ENCODE data around the gene SLITRK6.
"Not testable (repeated sequence)": the region's sequence is repeated elsewhere in the genome, so short reads cannot be mapped to it uniquely, and the experiment has no call there.

SLITRK6 gene

GRCh38 chr13:85808811-85809210, 9.6 kb upstream of the SLITRK6 start:
- H3K4me1 ChIP-seq, result peaks cover 0 to 6% (median 0%) of the 10 kb centered on the region in 10 experiments; a peak in 2 of 20 replicates
- H3K9ac ChIP-seq, result no peak overlapping the region
- H3K4me2 ChIP-seq, result no peak overlapping the region
- no peak overlapping the region for H3K4me3 ChIP-seq
- H4K20me1 ChIP-seq, result no peaks in the 10 kb centered on the region
- no peak overlapping the region for H3K27ac ChIP-seq
- H3K27me3 ChIP-seq, result no peaks in the 10 kb centered on the region
- peaks cover 0 to 6% (median 0%) of the 10 kb centered on the region in 11 experiments; a peak in 1 of 22 replicates for H3K9me3 ChIP-seq (replicated peaks in 1 of 11)
- H3K36me3 ChIP-seq, result no peaks in the 10 kb centered on the region
- no peak for TF ChIP-seq Cebpa-rat (IDR thresholded peaks at IDR 0.05)

GRCh38 chr13:85806553-85807175, 7.4 kb upstream of the SLITRK6 start:
- Histone ChIP-seq H3K36me3 (no peaks in the 10 kb centered on the region), H3K9me3 (replicated peaks in 1 of 11) (no peaks in the 10 kb centered on the region), H3K4me2 (no peak overlapping the region), H4K20me1 (no peaks in the 10 kb centered on the region), H3K9ac (no peak overlapping the region), H3K27me3 (no peaks in the 10 kb centered on the region), H3K4me3 (no peak overlapping the region), H3K27ac (no peak overlapping the region), H3K4me1 (peaks cover 0 to 6% (median 0%) of the 10 kb centered on the region in 10 experiments; a peak in 2 of 20 replicates)
- no peak for TF ChIP-seq Cebpa-rat (IDR thresholded peaks at IDR 0.05)

GRCh38 chr13:85798556-85798955, 663 bp downstream of the SLITRK6 start:
- no peak overlapping the region for H3K4me3 ChIP-seq
- TF ChIP-seq Cebpa-rat (IDR thresholded peaks at IDR 0.05), result no peak
- no peaks in the 10 kb centered on the region for H3K9me3 ChIP-seq (replicated peaks in 1 of 11)
- H3K27ac ChIP-seq, result no peak overlapping the region
- no peaks in the 10 kb centered on the region for H4K20me1 ChIP-seq
- H3K36me3 ChIP-seq, result no peaks in the 10 kb centered on the region
- no peak overlapping the region for H3K4me2 ChIP-seq
- no peaks in the 10 kb centered on the region for H3K27me3 ChIP-seq
- no peaks in the 10 kb centered on the region for H3K4me1 ChIP-seq
- no peak overlapping the region for H3K9ac ChIP-seq

GRCh38 chr13:85797311-85797710, 1.9 kb downstream of the SLITRK6 start:
- Histone ChIP-seq H3K36me3 (no peaks in the 10 kb centered on the region), H3K4me2 (no peak overlapping the region), H3K4me3 (no peak overlapping the region), H3K27ac (no peak overlapping the region), H3K9ac (no peak overlapping the region), H4K20me1 (no peaks in the 10 kb centered on the region), H3K27me3 (no peaks in the 10 kb centered on the region), H3K4me1 (no peaks in the 10 kb centered on the region), H3K9me3 (replicated peaks in 1 of 11) (no peaks in the 10 kb centered on the region)
- no peak for TF ChIP-seq Cebpa-rat (IDR thresholded peaks at IDR 0.05)

GRCh38 chr13:85785205-85785604, 14.0 kb downstream of the SLITRK6 start:
- Histone ChIP-seq H3K9me3 (replicated peaks in 1 of 11) (no peaks in the 10 kb centered on the region), H3K9ac (no peak overlapping the region), H3K4me1 (no peaks in the 10 kb centered on the region), H4K20me1 (no peaks in the 10 kb centered on the region), H3K27me3 (no peaks in the 10 kb centered on the region), H3K27ac (no peak overlapping the region), H3K36me3 (no peaks in the 10 kb centered on the region), H3K4me3 (no peak overlapping the region), H3K4me2 (no peak overlapping the region)
- no peak for TF ChIP-seq Cebpa-rat (IDR thresholded peaks at IDR 0.05)

GRCh38 chr13:85772367-85772766, 26.9 kb downstream of the SLITRK6 start:
- H3K27me3 ChIP-seq, result no peaks in the 10 kb centered on the region
- H3K4me2 ChIP-seq, result peak overlapping the region; percentile 21 to 54 (median 39); a peak in 18 of 22 replicates
- no peaks in the 10 kb centered on the region for H3K36me3 ChIP-seq
- no peaks in the 10 kb centered on the region for H4K20me1 ChIP-seq
- peak overlapping the region in 6 of 11 experiments; percentile 5 to 51 (median 16); a peak in 10 of 22 replicates for H3K27ac ChIP-seq
- H3K9me3 ChIP-seq (replicated peaks in 1 of 11), result peaks cover 6 to 19% (median 7%) of the 10 kb centered on the region in 11 experiments; a peak in 13 of 22 replicates
- no peak overlapping the region for H3K9ac ChIP-seq
- H3K4me3 ChIP-seq, result no peak overlapping the region
- peaks cover 9 to 23% (median 15%) of the 10 kb centered on the region in 10 experiments; a peak in 18 of 20 replicates for H3K4me1 ChIP-seq
- TF ChIP-seq Cebpa-rat (IDR thresholded peaks at IDR 0.05), result peak in 2 of 11 experiments; percentile 8 to 25; a peak in 1 of 22 replicates

GRCh38 chr13:85771856-85772255, 27.4 kb downstream of the SLITRK6 start:
- Histone ChIP-seq H3K36me3 (no peaks in the 10 kb centered on the region), H3K4me3 (no peak overlapping the region), H3K4me1 (peaks cover 9 to 23% (median 15%) of the 10 kb centered on the region in 10 experiments; a peak in 18 of 20 replicates), H4K20me1 (no peaks in the 10 kb centered on the region), H3K4me2 (peak overlapping the region in 8 of 11 experiments; percentile 21 to 54 (median 44); a peak in 12 of 22 replicates), H3K9me3 (replicated peaks in 1 of 11) (peaks cover 6 to 19% (median 7%) of the 10 kb centered on the region in 11 experiments; a peak in 13 of 22 replicates), H3K27me3 (no peaks in the 10 kb centered on the region), H3K27ac (peak overlapping the region in 5 of 11 experiments; percentile 1 to 51 (median 36); a peak in 7 of 22 replicates), H3K9ac (no peak overlapping the region)
- no peak for TF ChIP-seq Cebpa-rat (IDR thresholded peaks at IDR 0.05)

- H3K9me3 ChIP-seq (replicated peaks in 1 of 11), result peaks cover under 1 to 9% (median 2%) of the 10 kb centered on the region in 11 experiments; a peak in 10 of 22 replicates
- peaks cover 9 to 23% (median 15%) of the 10 kb centered on the region in 10 experiments; a peak in 18 of 20 replicates for H3K4me1 ChIP-seq
- no peak overlapping the region for H3K4me2 ChIP-seq
- no peaks in the 10 kb centered on the region for H3K36me3 ChIP-seq
- H3K27me3 ChIP-seq, result no peaks in the 10 kb centered on the region
- no peak overlapping the region for H3K4me3 ChIP-seq
- no peaks in the 10 kb centered on the region for H4K20me1 ChIP-seq
- no peak overlapping the region for H3K27ac ChIP-seq
- TF ChIP-seq Cebpa-rat (IDR thresholded peaks at IDR 0.05), result no peak
- no peak overlapping the region for H3K9ac ChIP-seq
Measured at GRCh38 chr13:85768946-85769345, 30.3 kb downstream of the SLITRK6 start.

GRCh38 chr13:85755123-85755522, 44.1 kb downstream of the SLITRK6 start:
- Histone ChIP-seq H4K20me1 (no peaks in the 10 kb centered on the region), H3K4me2 (no peak overlapping the region), H3K27ac (no peak overlapping the region), H3K9me3 (replicated peaks in 1 of 11) (no peaks in the 10 kb centered on the region), H3K4me1 (no peaks in the 10 kb centered on the region), H3K36me3 (no peaks in the 10 kb centered on the region), H3K27me3 (no peaks in the 10 kb centered on the region), H3K9ac (no peak overlapping the region), H3K4me3 (no peak overlapping the region)
- TF ChIP-seq Cebpa-rat (IDR thresholded peaks at IDR 0.05), result no peak

GRCh38 chr13:85743201-85743770, 55.9 kb downstream of the SLITRK6 start:
- H3K4me1 ChIP-seq; H4K20me1 ChIP-seq; H3K4me2 ChIP-seq; H3K9ac ChIP-seq; H3K4me3 ChIP-seq; H3K27ac ChIP-seq; H3K36me3 ChIP-seq; H3K27me3 ChIP-seq; H3K9me3 ChIP-seq (replicated peaks in 1 of 11): not testable (repeated sequence)
